NOMO-1 (cell line): ENCODE results near the gene SACM1L.

ENCODE experiments used
- DNase-seq, 2 experiments: peaks; one replicate each; lab custom pipeline; 2025; ENCODE audit not compliant: unreplicated experiment in 2 of 2; lab: John Stamatoyannopoulos, UW

Gene SACM1L

GRCh38 chr3:45781271-45781670 lies 92.1 kb downstream of the SACM1L start:
- DNase-seq = no peak

- DNase-seq = no peak
Measured at GRCh38 chr3:45781841-45782240, 92.6 kb downstream of the SACM1L start.

GRCh38 chr3:45782381-45782780 lies 93.2 kb downstream of the SACM1L start:
- no peak for DNase-seq

GRCh38 chr3:45783667-45784066 lies 94.5 kb downstream of the SACM1L start:
- DNase-seq = no peak

- DNase-seq = no peak
Measured at GRCh38 chr3:45785605-45786150, 96.5 kb downstream of the SACM1L start.

- DNase-seq = no peak
Measured at GRCh38 chr3:45786801-45787495, 97.8 kb downstream of the SACM1L start.

GRCh38 chr3:45787551-45787950 lies 98.4 kb downstream of the SACM1L start:
- DNase-seq = no peak

GRCh38 chr3:45789235-45789812 lies 100.1 kb downstream of the SACM1L start:
- no peak for DNase-seq

GRCh38 chr3:45790596-45790995 lies 101.4 kb downstream of the SACM1L start:
- DNase-seq = no peak

GRCh38 chr3:45792036-45792435 lies 102.8 kb downstream of the SACM1L start:
- DNase-seq = no peak

GRCh38 chr3:45792516-45793172 lies 103.4 kb downstream of the SACM1L start:
- no peak for DNase-seq

GRCh38 chr3:45793482-45794176 lies 104.4 kb downstream of the SACM1L start:
- DNase-seq = no peak

- DNase-seq = no peak
Measured at GRCh38 chr3:45794177-45794560, 105.0 kb downstream of the SACM1L start.

GRCh38 chr3:45794660-45795059 lies 105.5 kb downstream of the SACM1L start:
- DNase-seq = no peak
